Natural killer cell (primary cell): ENCODE results near the gene RAB9A. TPM values are rescaled to one million over a fixed set of nuclear protein-coding genes. Genes with fewer than 3 reads are reported as not detected.
"Not testable (repeated sequence)": the region's sequence is repeated elsewhere in the genome, so short reads cannot be mapped to it uniquely, and the experiment has no call there.

Source experiments
- ATAC-seq, 3 donors: fragments of 150-1000 bp in 2 of 3; fragments of 200-7000 bp in 1 of 3; cut with Tn5 transposase; 1 replicate in 1 of 3; 2 replicates in 2 of 3; pipeline ENCODE4 v1.10.0; 2021; ENCODE audit warnings: mild to moderate bottlenecking in 2 of 3, moderate library complexity in 2 of 3
- DNase-seq, 2 donors: peaks; one replicate each; pipeline versions ENCODE4 v3.0.0 to v3.0.0-alpha.2; 2013 to 2021; ENCODE audit warnings: mixed read lengths in 1 of 2
- H3K27ac ChIP-seq: one replicate; pipeline ENCODE4 v1.5.1; 2013; ENCODE audit warnings: mild to moderate bottlenecking, low read length
- H3K27me3 ChIP-seq: one replicate; pipeline ENCODE4 v1.6.1; 2013; ENCODE audit warnings: low read length; ENCODE audit not compliant: control insufficient read depth, insufficient read depth
- H3K36me3 ChIP-seq: one replicate; pipeline ENCODE4 v1.6.1; 2013; ENCODE audit warnings: low read length; ENCODE audit not compliant: control insufficient read depth, insufficient read depth
- H3K4me1 ChIP-seq: one replicate; pipeline ENCODE4 v1.6.1; 2013; ENCODE audit warnings: low read length; ENCODE audit not compliant: control insufficient read depth, insufficient read depth
- H3K4me3 ChIP-seq: one replicate; pipeline ENCODE4 v1.5.1; 2013; ENCODE audit warnings: low read length
- H3K9me3 ChIP-seq: one replicate; pipeline ENCODE4 v1.6.1; 2013; ENCODE audit warnings: low read length; ENCODE audit not compliant: control insufficient read depth, insufficient read depth
- H3K27ac Mint-ChIP-seq, 2 donors: one replicate each; pipeline ENCODE4 v1.8.0; 2022; ENCODE audit warnings: mild to moderate bottlenecking in 2 of 2, mixed read lengths in 2 of 2, moderate library complexity in 1 of 2
- H3K27me3 Mint-ChIP-seq, 2 donors: one replicate each; pipeline ENCODE4 v1.8.0; 2022; ENCODE audit warnings: low read depth in 2 of 2, mixed read lengths in 2 of 2
- H3K36me3 Mint-ChIP-seq: one replicate; pipeline ENCODE4 v1.8.0; 2022; ENCODE audit warnings: mixed read lengths
- H3K4me1 Mint-ChIP-seq, 2 donors: one replicate each; pipeline ENCODE4 v1.8.0; 2022; ENCODE audit warnings: mixed read lengths in 2 of 2
- H3K4me3 Mint-ChIP-seq: one replicate; pipeline ENCODE4 v1.8.0; 2022; ENCODE audit warnings: mild to moderate bottlenecking, moderate library complexity, mixed read lengths
- H3K9me3 Mint-ChIP-seq, 2 donors: one replicate each; pipeline ENCODE4 v1.8.0; 2022; ENCODE audit warnings: mixed read lengths in 2 of 2
- CTCF ChIP-seq: fragments of 200-600 bp; IDR thresholded peaks from one replicate; pipeline ENCODE4 v1.8.0; 2022; ENCODE audit warnings: antibody characterized with exemption
- WGBS: methylation state at CpG from one replicate; pipeline ENCODE4 v1.1.7; 2013; ENCODE audit warnings: missing lambda C conversion rate; ENCODE audit not compliant: insufficient coverage; 5-methylcytosine and 5-hydroxymethylcytosine counted together
- intact Hi-C: fragments of 100-400 bp; cut with micrococcal nuclease; formaldehyde crosslinking; loops from one replicate; pipeline ENCODE4 v1.14.2; 2022
- total RNA-seq, 4 donors: library from RNA; stranded (reverse); fragments of 120-200 nt in 1 of 4; gene quantifications; one replicate each; pipeline versions ENCODE4 v1.2.3 to v1.2.4, GENCODE V29; 2013 to 2022

Gene RAB9A
- total RNA-seq, 3 donors from 2014 or later (not counting 1 experiment from before 2014, with no cell fraction given) = 27.0 to 36.9 (median 32.9) TPM

- peak overlapping the region; percentile 92 to 94 for H3K27ac Mint-ChIP-seq
Observed at GRCh38 chrX:13721371-13721770, 32.4 kb downstream of the RAB9A start.

GRCh38 chrX:13721819-13722519 is 33.0 kb downstream of the RAB9A start:
- intact Hi-C loops = no loop called here
- no peaks in the 10 kb centered on the region for H3K9me3 ChIP-seq
- no peak for ATAC-seq
- no peak overlapping the region for H3K4me3 ChIP-seq
- H3K4me1 Mint-ChIP-seq = peaks cover 74 to 82% of the 10 kb centered on the region in 2 donors
- H3K27ac ChIP-seq = no peak overlapping the region
- no peaks in the 10 kb centered on the region for H3K27me3 Mint-ChIP-seq
- TF ChIP-seq CTCF = no peak
- peaks cover 0 to 4% of the 10 kb centered on the region in 2 donors for H3K9me3 Mint-ChIP-seq
- H3K27me3 ChIP-seq = no peaks in the 10 kb centered on the region
- peaks cover 8% of the 10 kb centered on the region for H3K36me3 ChIP-seq
- peaks cover 54% of the 10 kb centered on the region for H3K4me1 ChIP-seq
- peak in 1 of 2 donors; percentile 17 for DNase-seq
- peak overlapping the region; percentile 21 for H3K4me3 Mint-ChIP-seq
- H3K27ac Mint-ChIP-seq = peak overlapping the region; percentile 92 to 94
- H3K36me3 Mint-ChIP-seq = peaks cover 7% of the 10 kb centered on the region
- 56% methylated on average over 3 of the region's 7 CpGs for WGBS

More at GRCh38 chrX:13721371-13721770, 32.4 kb downstream of the RAB9A start:
- no peak for DNase-seq
- Mint-ChIP-seq H3K4me1 (peaks cover 72 to 80% of the 10 kb centered on the region in 2 donors), H3K27me3 (no peaks in the 10 kb centered on the region), H3K4me3 (no peak overlapping the region), H3K36me3 (peaks cover 7% of the 10 kb centered on the region), H3K9me3 (no peaks in the 10 kb centered on the region)
- WGBS = 89% methylated on average over 3 of the region's 4 CpGs
- ATAC-seq = no peak
- peaks cover 8% of the 10 kb centered on the region for H3K36me3 ChIP-seq
- intact Hi-C loops = no loop called here
- H3K27ac ChIP-seq = no peak overlapping the region
- H3K4me3 ChIP-seq = no peak overlapping the region
- no peaks in the 10 kb centered on the region for H3K27me3 ChIP-seq
- peaks cover 57% of the 10 kb centered on the region for H3K4me1 ChIP-seq
- H3K9me3 ChIP-seq = no peaks in the 10 kb centered on the region
- no peak for TF ChIP-seq CTCF

GRCh38 chrX:13724878-13725277 is 36.0 kb downstream of the RAB9A start:
- peak; percentile 37 to 74 for DNase-seq
- Mint-ChIP-seq H3K4me3 (peak overlapping the region; percentile 28), H3K4me1 (peaks cover 72 to 74% of the 10 kb centered on the region in 2 donors), H3K27ac (peak overlapping the region; percentile 77 to 90)
- peak in 2 of 3 donors; percentile 36 to 58 for ATAC-seq
- Histone ChIP-seq H3K4me1 (peaks cover 28% of the 10 kb centered on the region), H3K27ac (peak overlapping the region; percentile 45)
- H3K9me3 ChIP-seq, intact Hi-C loops, H3K27me3 ChIP-seq, H3K4me3 ChIP-seq, H3K27me3 Mint-ChIP-seq, H3K36me3 Mint-ChIP-seq, H3K36me3 ChIP-seq, H3K9me3 Mint-ChIP-seq: not testable (repeated sequence)
- WGBS = 32% methylated on average over 8 of the region's 9 CpGs

DNA sequence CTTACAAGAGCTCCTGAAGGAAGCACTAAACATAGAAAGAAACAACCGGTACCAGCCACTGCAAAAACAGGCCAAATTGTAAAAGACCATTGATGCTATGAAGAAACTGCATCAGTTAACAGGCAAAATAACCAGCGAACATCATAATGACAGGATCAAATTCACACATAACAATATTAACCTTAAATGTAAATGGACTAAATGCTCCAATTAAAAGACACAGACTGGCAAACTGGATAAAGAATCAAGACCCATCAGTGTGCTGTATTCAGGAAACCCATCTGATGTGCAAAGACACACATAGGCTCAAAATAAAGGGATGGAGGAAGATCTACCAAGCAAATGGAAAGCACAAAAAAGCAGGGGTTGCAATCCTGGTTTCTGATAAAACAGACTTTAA is 37.7 kb downstream of the RAB9A start:
- intact Hi-C loops, H3K4me3 Mint-ChIP-seq, H3K36me3 Mint-ChIP-seq, H3K36me3 ChIP-seq, H3K9me3 ChIP-seq, DNase-seq, H3K27ac ChIP-seq, ATAC-seq, H3K9me3 Mint-ChIP-seq, H3K27me3 ChIP-seq, H3K27me3 Mint-ChIP-seq, H3K4me3 ChIP-seq: not testable (repeated sequence)
- H3K4me1 Mint-ChIP-seq = peaks cover 64 to 69% of the 10 kb centered on the region in 2 donors
- peak overlapping the region; percentile 77 to 90 for H3K27ac Mint-ChIP-seq
- WGBS = 56% methylated on average over 1 of the region's 2 CpGs
- peaks cover 28% of the 10 kb centered on the region for H3K4me1 ChIP-seq

DNA sequence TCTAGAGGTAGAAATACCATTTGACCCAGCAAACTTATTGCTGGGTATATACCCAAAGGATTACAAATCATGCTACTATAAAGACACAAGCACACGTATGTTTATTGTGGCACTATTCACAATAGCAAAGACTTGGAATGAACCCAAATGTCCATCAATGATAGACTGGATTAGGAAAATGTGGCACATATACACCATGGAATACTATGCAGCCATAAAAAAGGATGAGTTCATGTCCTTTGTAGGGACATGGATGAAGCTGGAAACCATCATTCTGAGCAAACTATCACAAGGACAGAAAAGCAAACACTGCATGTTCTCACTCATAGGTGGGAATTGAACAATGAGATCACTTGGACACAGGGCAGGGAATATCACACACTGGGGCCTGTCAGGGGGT is 41.6 kb downstream of the RAB9A start:
- H3K36me3 Mint-ChIP-seq, H3K27me3 Mint-ChIP-seq, H3K36me3 ChIP-seq, H3K27ac ChIP-seq, intact Hi-C loops, ATAC-seq, H3K4me1 ChIP-seq, H3K9me3 Mint-ChIP-seq, H3K27me3 ChIP-seq, DNase-seq, H3K9me3 ChIP-seq, H3K4me3 Mint-ChIP-seq, H3K4me3 ChIP-seq: not testable (repeated sequence)
- Mint-ChIP-seq H3K27ac (peak overlapping the region; percentile 44 to 53), H3K4me1 (peaks cover 65 to 80% of the 10 kb centered on the region in 2 donors)
- no CpG with 5 or more reads among the region's 1 CpG for WGBS
